SK-N-SH (cell line): Measurements from ENCODE around the gene ENTPD2. TPM values are rescaled to one million over a fixed set of nuclear protein-coding genes. Genes with fewer than 3 reads are reported as not detected.

Source experiments
- CTCF ChIA-PET: fragments of 300-600, 350-600 bp; formaldehyde crosslinking; extraction: SDS; loops from one replicate; lab custom pipeline; 2021; lab: Yijun Ruan, JAX
- POLR2A ChIA-PET: fragments of 350-600 bp; sonication (Branson Sonifier 250); formaldehyde crosslinking; extraction: SDS; loops from one replicate; lab custom pipeline; 2020; ENCODE audit warnings: antibody characterized with exemption, inconsistent platforms; lab: Yijun Ruan, JAX
- DNase-seq: peaks from one replicate; pipeline ENCODE4 v3.0.0; 2012
- H2AFZ ChIP-seq: fragments of 200-600 bp; sonication (generic); 2 replicates; pipeline ENCODE4 v1.8.1; 2016; ENCODE audit warnings: antibody characterized with exemption, mild to moderate bottlenecking, low read depth
- H3F3A ChIP-seq: fragments of 200-600 bp; sonication (generic); replicated peaks from 2 replicates; pipeline ENCODE3; 2016; ENCODE audit warnings: antibody characterized with exemption, mild to moderate bottlenecking; ENCODE audit not compliant: insufficient read depth
- H3K27ac ChIP-seq, 2 experiments: fragments of 200-500 bp in 1 of 2; fragments of 200-600 bp in 1 of 2; sonication (Bioruptor generic) in 1 of 2; sonication (generic), shearing (Covaris generic) in 1 of 2; 2 replicates each; pipeline versions ENCODE4 v1.5.1 to v1.6.1; 2014 to 2016; ENCODE audit warnings: low read depth in 2 of 2, inconsistent platforms in 1 of 2, low read length in 1 of 2, mild to moderate bottlenecking in 1 of 2, mixed read lengths in 1 of 2
- H3K27me3 ChIP-seq: fragments of 200-600 bp; sonication (generic), shearing (Covaris generic); 2 replicates; pipeline ENCODE4 v1.6.1; 2016; ENCODE audit warnings: mixed run types; ENCODE audit not compliant: insufficient read depth
- H3K36me3 ChIP-seq, 2 experiments: fragments of 200-500 bp in 1 of 2; fragments of 200-600 bp in 1 of 2; sonication (Bioruptor generic) in 1 of 2; sonication (generic) in 1 of 2; replicated peaks in 1 of 2; 2 replicates each; pipeline versions ENCODE3 to v1.5.1; 2014 to 2016; ENCODE audit warnings: low read length in 1 of 2, mild to moderate bottlenecking in 1 of 2; ENCODE audit not compliant: insufficient read depth in 2 of 2, control insufficient read depth in 1 of 2
- H3K4me1 ChIP-seq, 2 experiments: fragments of 200-500 bp in 1 of 2; fragments of 200-600 bp in 1 of 2; sonication (Bioruptor generic) in 1 of 2; sonication (generic), shearing (Covaris generic) in 1 of 2; 2 replicates each; pipeline versions ENCODE4 v1.5.1 to v1.6.1; 2014 to 2016; ENCODE audit warnings: low read depth in 1 of 2, low read length in 1 of 2, mixed run types in 1 of 2; ENCODE audit not compliant: insufficient read depth in 2 of 2, control insufficient read depth in 1 of 2
- H3K4me2 ChIP-seq: fragments of 200-600 bp; sonication (generic), shearing (Covaris generic); 2 replicates; pipeline ENCODE4 v1.6.1; 2017; ENCODE audit warnings: mixed run types
- H3K4me3 ChIP-seq, 2 experiments: fragments of 200-500 bp in 1 of 2; fragments of 200-600 bp in 1 of 2; sonication (Bioruptor generic) in 1 of 2; sonication (generic), shearing (Covaris generic) in 1 of 2; 2 replicates each; pipeline versions ENCODE4 v1.5.1 to v1.8.1; 2014 to 2016; ENCODE audit warnings: low read depth in 2 of 2, inconsistent platforms in 1 of 2, low read length in 1 of 2, mild to moderate bottlenecking in 1 of 2, mixed read lengths in 1 of 2, moderate library complexity in 1 of 2
- H3K79me2 ChIP-seq: fragments of 200-600 bp; sonication (generic); 2 replicates; pipeline ENCODE4 v1.8.1; 2017; ENCODE audit warnings: mild to moderate bottlenecking; ENCODE audit not compliant: insufficient read depth
- H3K9ac ChIP-seq: fragments of 200-600 bp; sonication (generic); 2 replicates; pipeline ENCODE4 v1.6.1; 2017; ENCODE audit warnings: mixed run types
- H3K9me2 ChIP-seq: fragments of 200-600 bp; sonication (generic); 2 replicates; pipeline ENCODE4 v1.6.1; 2017; ENCODE audit warnings: mixed run types
- H3K9me3 ChIP-seq: fragments of 200-600 bp; sonication (generic); 2 replicates; pipeline ENCODE4 v1.6.1; 2017; ENCODE audit warnings: mixed run types, mild to moderate bottlenecking, moderate library complexity
- H4K20me1 ChIP-seq: fragments of 200-600 bp; sonication (generic); 2 replicates; pipeline ENCODE4 v1.6.1; 2017; ENCODE audit warnings: mild to moderate bottlenecking, mixed run types; ENCODE audit not compliant: insufficient read depth
- EP300 ChIP-seq, 2 experiments: IDR thresholded peaks; 2 replicates each; pipeline versions ENCODE4 v1.4.0 to v1.6.1; 2012; ENCODE audit warnings: borderline replicate concordance in 1 of 2, low read depth in 1 of 2, low read length in 1 of 2
- FOXJ3 ChIP-seq: sonication (generic); formaldehyde crosslinking; IDR thresholded peaks from 2 replicates; pipeline ENCODE4 v1.5.1; 2020; ENCODE audit warnings: mild to moderate bottlenecking, missing genetic modification reagents
- GATA2 ChIP-seq: sonication (generic); formaldehyde crosslinking; IDR thresholded peaks from 2 replicates; pipeline ENCODE4 v1.5.0; 2020; ENCODE audit warnings: mild to moderate bottlenecking, missing genetic modification reagents
- MAX ChIP-seq: IDR thresholded peaks from 2 replicates; pipeline ENCODE4 v1.4.0; 2012; ENCODE audit warnings: low read depth
- MXI1 ChIP-seq: IDR thresholded peaks from 2 replicates; pipeline ENCODE4 v1.6.1; 2012; ENCODE audit warnings: mild to moderate bottlenecking, low read depth, low read length, improper control_type of control experiment
- POLR2AphosphoS5 ChIP-seq: IDR thresholded peaks from 2 replicates; pipeline ENCODE4 v1.6.1; 2012; ENCODE audit warnings: low read depth, low read length
- RCOR1 ChIP-seq: fragments of 150-350 bp; IDR thresholded peaks from 2 replicates; pipeline ENCODE4 v1.6.1; 2017; ENCODE audit warnings: antibody characterized with exemption, low read length
- RFX5 ChIP-seq: IDR thresholded peaks from 2 replicates; pipeline ENCODE4 v1.6.1; 2012; ENCODE audit warnings: mild to moderate bottlenecking, improper control_type of control experiment, low read length
- TCF12 ChIP-seq: IDR thresholded peaks from 2 replicates; pipeline ENCODE4 v1.4.0; 2012
- WGBS: methylation state at CpG from one replicate; pipeline ENCODE4 v1.1.6; 2017; ENCODE audit warnings: low lambda C conversion rate; 5-methylcytosine and 5-hydroxymethylcytosine counted together
- polyA plus RNA-seq, 3 experiments: library from polyadenylated mRNA; depleted of rRNA; stranded (reverse); fragments of >200 nt; gene quantifications; 2 replicates each; pipeline ENCODE4 v1.2.3, GENCODE V29; 2012

ENTPD2 gene
- polyA plus RNA-seq, 1 of the 3 experiments (the other 2 are of a cell fraction) = not detected

- 46% methylated on average over 7 of the region's 95 CpGs for WGBS
- H3K9ac ChIP-seq = peak within 1 kb of the TSS; percentile 36; the same call in 1 of the 2 replicates
- TF ChIP-seq MXI1 (0 out of 2 replicates have a peak, but pooled peaks have one; percentile 20), TCF12 (no peak)
- 0 out of 2 replicates have a peak within 1 kb of the TSS, but pooled peaks have one; percentile 29 for H2AFZ ChIP-seq
- H3K36me3 ChIP-seq = no peaks in the 10 kb centered on the region
- peaks cover 5 to 48% of the 10 kb centered on the region in 2 experiments; a peak in 1 of 4 replicates for H3K4me1 ChIP-seq
- peak within 1 kb of the TSS; percentile 99 for H3K4me2 ChIP-seq
- no peaks in the 10 kb centered on the region for H3K9me2 ChIP-seq
- H3K79me2 ChIP-seq = 0 out of 2 replicates have a peak, but pooled peaks cover 3% of the 10 kb centered on the region
- peak within 1 kb of the TSS in 1 of 2 experiments; percentile 83; a peak in 2 of 4 replicates for H3K27ac ChIP-seq
- peak; percentile 56 for DNase-seq
- POLR2A ChIA-PET = interaction anchor here (0.9 kb wide), 1 partner anchor 49 kb away, joined by 3 read pairs; no protein-coding TSS in a partner anchor
- H3K27me3 ChIP-seq = no peaks in the 10 kb centered on the region
- H3F3A ChIP-seq = no peaks in the 10 kb centered on the region
- CTCF ChIA-PET = interaction anchor here (1.1 to 15.1 kb wide), 24 partner anchors 8 to 260 kb away, joined by 3 to 350 read pairs (median 8); partner anchors contain the start of genes C8G, CLIC3, FBXW5 and LCN12
- H3K4me3 ChIP-seq = peak within 1 kb of the TSS; percentile 62 to 73
- no peaks in the 10 kb centered on the region for H4K20me1 ChIP-seq
- no peaks in the 10 kb centered on the region for H3K9me3 ChIP-seq
Measured at GRCh38 chr9:137027369-137028262, 26.2 kb downstream of the ENTPD2 start, which contains the start of gene ABCA2. TSS of gene ABCA2 (minus strand) at chr9:137028237. CDS start at chr9:137028140, 97 bp downstream.

GRCh38 chr9:137026828-137027227, 27.0 kb downstream of the ENTPD2 start:
- Histone ChIP-seq H3K9ac (no peak overlapping the region), H3K27me3 (no peaks in the 10 kb centered on the region), H3K4me1 (peaks cover 5 to 40% of the 10 kb centered on the region in 2 experiments; a peak in 1 of 4 replicates), H2AFZ (no peak overlapping the region), H3K79me2 (0 out of 2 replicates have a peak, but pooled peaks cover 3% of the 10 kb centered on the region), H3K27ac (peak overlapping the region in 1 of 2 experiments; percentile 83; a peak in 2 of 4 replicates), H3K9me3 (no peaks in the 10 kb centered on the region), H3K9me2 (no peaks in the 10 kb centered on the region), H3F3A (no peaks in the 10 kb centered on the region), H4K20me1 (no peaks in the 10 kb centered on the region), H3K4me3 (peak overlapping the region; percentile 58 to 62), H3K4me2 (peak overlapping the region; percentile 86)
- no peak for DNase-seq
- WGBS = no CpG with 5 or more reads among the region's 4 CpGs
- TF ChIP-seq MXI1 = 0 out of 2 replicates have a peak, but pooled peaks have one; percentile 13
- no peak for TF ChIP-seq RCOR1
- TF ChIP-seq GATA2 = no peak
- TF ChIP-seq, all 33 proteins: peak for 1
- ChIA-PET POLR2A (interaction anchor here (0.9 kb wide), 1 partner anchor 49 kb away, joined by 3 read pairs; no protein-coding TSS in a partner anchor), CTCF (interaction anchor here (0.7 to 15.1 kb wide), 15 partner anchors 8 to 256 kb away, joined by 3 to 350 read pairs (median 6); partner anchors contain the start of genes C8G, CLIC3, FBXW5 and LCN12)
- H3K36me3 ChIP-seq = no peaks in the 10 kb centered on the region

GRCh38 chr9:137026384-137026783, 27.5 kb downstream of the ENTPD2 start:
- no peak for TF ChIP-seq TCF12
- no peak for TF ChIP-seq RFX5
- TF ChIP-seq POLR2AphosphoS5 = no peak
- no peak for TF ChIP-seq EP300 (IDR thresholded peaks at IDR 0.05; ENCODE audit: borderline replicate concordance in 1 of 2, low read depth in 1 of 2, low read length in 1 of 2)
- TF ChIP-seq MAX = no peak
- no peak for TF ChIP-seq FOXJ3 (CRISPR knock-in tag)
- TF ChIP-seq, all 33 proteins: peak for 0
- Histone ChIP-seq H3K9me3 (no peaks in the 10 kb centered on the region), H3F3A (no peaks in the 10 kb centered on the region), H3K4me3 (no peak overlapping the region), H3K4me1 (peaks cover 5 to 40% of the 10 kb centered on the region in 2 experiments; a peak in 1 of 4 replicates), H4K20me1 (0 out of 2 replicates have a peak, but pooled peaks cover 3% of the 10 kb centered on the region), H2AFZ (no peak overlapping the region), H3K4me2 (peak overlapping the region; percentile 86; the same call in 1 of the 2 replicates), H3K79me2 (0 out of 2 replicates have a peak, but pooled peaks cover 3% of the 10 kb centered on the region), H3K27me3 (no peaks in the 10 kb centered on the region), H3K9me2 (no peaks in the 10 kb centered on the region), H3K9ac (no peak overlapping the region), H3K36me3 (no peaks in the 10 kb centered on the region), H3K27ac (peak overlapping the region in 1 of 2 experiments; percentile 83; a peak in 1 of 4 replicates)
- 67% methylated on average over 2 of the region's 2 CpGs for WGBS
- POLR2A ChIA-PET = interaction anchor here (0.9 kb wide), 1 partner anchor 48 kb away, joined by 3 read pairs; no protein-coding TSS in a partner anchor
- no peak for DNase-seq
- CTCF ChIA-PET = interaction anchor here (0.7 to 15.1 kb wide), 19 partner anchors 9 to 299 kb away, joined by 3 to 350 read pairs (median 4); partner anchors contain the start of genes C8G, CLIC3, FBXW5 and LCN12
